Trophoblast cell (in vitro differentiated cells and primary cell): ENCODE data around the gene TPM4.
"Not testable (repeated sequence)": the region's sequence is repeated elsewhere in the genome, so short reads cannot be mapped to it uniquely, and the experiment has no call there.

Source experiments
- DNase-seq, 2 donors: peaks; one replicate each; pipeline ENCODE4 v3.0.0-alpha.2; 2016
- H2AFZ ChIP-seq: 2 replicates; pipeline ENCODE4 v1.6.1; 2013; ENCODE audit warnings: low read length, moderate library complexity, mild to moderate bottlenecking; ENCODE audit not compliant: insufficient read depth, poor library complexity
- H2AK5ac ChIP-seq: 2 replicates; pipeline ENCODE4 v1.6.1; 2013; ENCODE audit warnings: mild to moderate bottlenecking, low read length
- H2BK120ac ChIP-seq: 2 replicates; pipeline ENCODE4 v1.6.1; 2013; ENCODE audit warnings: low read length, mild to moderate bottlenecking, moderate library complexity; ENCODE audit not compliant: insufficient read depth, poor library complexity
- H2BK12ac ChIP-seq: 2 replicates; pipeline ENCODE4 v1.6.1; 2013; ENCODE audit warnings: mild to moderate bottlenecking, low read length, moderate library complexity
- H2BK5ac ChIP-seq: 2 replicates; pipeline ENCODE4 v1.6.1; 2013; ENCODE audit warnings: low read length, low read depth, moderate library complexity, mild to moderate bottlenecking; ENCODE audit not compliant: poor library complexity
- H3K14ac ChIP-seq: 2 replicates; pipeline ENCODE4 v1.6.1; 2013; ENCODE audit warnings: mild to moderate bottlenecking, low read length
- H3K18ac ChIP-seq: 2 replicates; pipeline ENCODE4 v1.6.1; 2013; ENCODE audit warnings: mild to moderate bottlenecking, low read length
- H3K23ac ChIP-seq: 2 replicates; pipeline ENCODE4 v1.6.1; 2013; ENCODE audit warnings: low read length
- H3K27ac ChIP-seq: 2 replicates; pipeline ENCODE4 v1.5.1; 2013; ENCODE audit warnings: low read depth, mild to moderate bottlenecking, inconsistent platforms, low read length, moderate library complexity
- H3K27me3 ChIP-seq: 2 replicates; pipeline ENCODE4 v1.6.1; 2013; ENCODE audit warnings: inconsistent platforms, mild to moderate bottlenecking, low read length, moderate library complexity; ENCODE audit not compliant: insufficient read depth
- H3K36me3 ChIP-seq, 2 experiments: 1 replicate in 1 of 2; 2 replicates in 1 of 2; pipeline ENCODE4 v1.6.1; 2013; ENCODE audit warnings: low read length in 2 of 2, mild to moderate bottlenecking in 2 of 2, moderate library complexity in 1 of 2; ENCODE audit not compliant: insufficient read depth in 2 of 2, control insufficient read depth in 1 of 2
- H3K4ac ChIP-seq: 2 replicates; pipeline ENCODE4 v1.6.1; 2013; ENCODE audit warnings: low read depth, mild to moderate bottlenecking, low read length, moderate library complexity
- H3K4me1 ChIP-seq, 2 experiments: 1 replicate in 1 of 2; 2 replicates in 1 of 2; pipeline ENCODE4 v1.6.1; 2013; ENCODE audit warnings: low read length in 2 of 2, mild to moderate bottlenecking in 2 of 2, moderate library complexity in 1 of 2; ENCODE audit not compliant: insufficient read depth in 2 of 2, control insufficient read depth in 1 of 2
- H3K4me2 ChIP-seq: 2 replicates; pipeline ENCODE4 v1.6.1; 2013; ENCODE audit warnings: inconsistent platforms, mild to moderate bottlenecking, low read length, moderate library complexity
- H3K4me3 ChIP-seq: 2 replicates; pipeline ENCODE4 v1.5.1; 2013; ENCODE audit warnings: mild to moderate bottlenecking, low read depth, low read length, inconsistent platforms
- H3K79me1 ChIP-seq: one replicate; pipeline ENCODE4 v1.6.1; 2013; ENCODE audit warnings: low read length
- H3K79me2 ChIP-seq: 2 replicates; pipeline ENCODE4 v1.6.1; 2013; ENCODE audit warnings: low read length, mild to moderate bottlenecking; ENCODE audit not compliant: control insufficient read depth, insufficient read depth, poor library complexity
- H3K9ac ChIP-seq: 2 replicates; pipeline ENCODE4 v1.6.1; 2013; ENCODE audit warnings: mild to moderate bottlenecking, low read length
- H3K9me3 ChIP-seq: 2 replicates; pipeline ENCODE4 v1.6.1; 2013; ENCODE audit warnings: low read depth, mild to moderate bottlenecking, control low read depth, inconsistent platforms, low read length; ENCODE audit not compliant: insufficient read depth
- H4K12ac ChIP-seq: 2 replicates; pipeline ENCODE4 v1.6.1; 2013; ENCODE audit warnings: low read depth, mild to moderate bottlenecking, low read length, moderate library complexity
- H4K8ac ChIP-seq: 2 replicates; pipeline ENCODE4 v1.6.1; 2013; ENCODE audit warnings: low read depth, mild to moderate bottlenecking, low read length, moderate library complexity
- H4K91ac ChIP-seq: one replicate; pipeline ENCODE4 v1.6.1; 2013; ENCODE audit warnings: low read depth, mild to moderate bottlenecking, low read length, moderate library complexity
- WGBS: extraction: QIAGEN DNeasy Blood & Tissue Kit; methylation state at CpG from one replicate; pipeline ENCODE4 v1.1.7; 2013; ENCODE audit warnings: missing lambda C conversion rate; ENCODE audit not compliant: insufficient read length, insufficient coverage; ENCODE audit errors: extremely low coverage; 5-methylcytosine and 5-hydroxymethylcytosine counted together

Gene TPM4

DNA sequence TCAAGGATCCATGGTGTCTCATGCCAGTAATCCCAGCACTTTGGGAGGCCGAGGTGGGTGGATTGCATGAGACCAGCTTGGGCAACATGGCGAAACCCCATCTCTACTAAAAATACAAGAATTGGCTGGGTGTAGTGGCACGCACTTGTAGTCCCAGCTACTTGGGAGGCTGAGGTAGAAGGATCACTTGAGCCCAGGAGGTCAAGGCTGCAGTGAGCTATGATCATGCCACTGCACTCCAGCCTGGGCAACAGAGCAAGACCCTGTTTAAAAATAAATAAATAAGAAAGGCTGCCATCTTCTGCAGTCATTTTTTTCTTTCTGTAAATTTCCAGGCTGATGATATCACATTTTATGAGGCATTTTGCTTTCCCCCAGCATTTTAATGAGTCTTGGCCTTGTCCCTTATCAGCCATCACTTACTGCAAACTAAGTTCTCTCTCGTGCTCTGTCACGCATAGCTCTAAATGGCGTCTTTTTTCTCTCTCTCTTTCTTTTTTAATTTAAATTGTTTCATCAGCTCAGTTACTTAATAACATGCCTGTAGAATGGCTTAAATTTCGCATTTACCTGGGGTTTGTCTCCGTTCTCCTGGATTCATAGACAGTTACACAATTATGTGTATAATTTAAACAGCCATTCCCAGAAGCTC lies 23.1 kb downstream of the TPM4 start:
- WGBS, result no CpG with 5 or more reads among the region's 8 CpGs
- H2AFZ ChIP-seq, H2BK12ac ChIP-seq: not testable (repeated sequence)

GRCh38 chr19:16100524-16100923 lies 24.2 kb downstream of the TPM4 start:
- H3K9ac ChIP-seq, result no peak overlapping the region
- DNase-seq, result no peak
- H3K9me3 ChIP-seq, result no peaks in the 10 kb centered on the region
- H3K79me1 ChIP-seq, result peaks cover 4% of the 10 kb centered on the region
- no peak overlapping the region for H2BK120ac ChIP-seq
- no peak overlapping the region for H3K4me2 ChIP-seq
- no peak overlapping the region for H4K12ac ChIP-seq
- WGBS, result no CpG with 5 or more reads among the region's 4 CpGs
- H2AK5ac ChIP-seq, result no peak overlapping the region
- no peak overlapping the region for H3K23ac ChIP-seq
- no peak overlapping the region for H3K4me3 ChIP-seq
- H2AFZ ChIP-seq, result no peak overlapping the region
- H4K8ac ChIP-seq, result no peak overlapping the region
- no peak overlapping the region for H4K91ac ChIP-seq
- H3K4ac ChIP-seq, result no peak overlapping the region
- no peak overlapping the region for H2BK5ac ChIP-seq
- no peaks in the 10 kb centered on the region for H3K27me3 ChIP-seq
- no peak overlapping the region for H3K27ac ChIP-seq
- peaks cover 12 to 21% of the 10 kb centered on the region in 2 experiments for H3K4me1 ChIP-seq
- H3K14ac ChIP-seq, result no peak overlapping the region
- no peak overlapping the region for H2BK12ac ChIP-seq
- H3K18ac ChIP-seq, result no peak overlapping the region
- no peaks in the 10 kb centered on the region for H3K79me2 ChIP-seq
- H3K36me3 ChIP-seq, result peaks cover 45 to 67% of the 10 kb centered on the region in 2 experiments

More for the DNA sequence above, 23.1 kb downstream of the TPM4 start:
- not testable (repeated sequence) for H2AK5ac ChIP-seq, H3K9me3 ChIP-seq, H3K4ac ChIP-seq, H2BK120ac ChIP-seq, H2BK5ac ChIP-seq, H3K27ac ChIP-seq, H3K23ac ChIP-seq, H3K4me3 ChIP-seq, H4K91ac ChIP-seq, H4K12ac ChIP-seq, H4K8ac ChIP-seq, H3K14ac ChIP-seq, H3K79me2 ChIP-seq, DNase-seq, H3K9ac ChIP-seq, H3K27me3 ChIP-seq, H3K4me2 ChIP-seq, H3K18ac ChIP-seq, H3K79me1 ChIP-seq
- Histone ChIP-seq H3K4me1 (peaks cover 15 to 29% of the 10 kb centered on the region in 2 experiments), H3K36me3 (peaks cover 53 to 77% of the 10 kb centered on the region in 2 experiments)

GRCh38 chr19:16104722-16105121 lies 28.4 kb downstream of the TPM4 start:
- no peak for DNase-seq
- Histone ChIP-seq H3K14ac (no peak overlapping the region), H3K36me3 (peaks cover 22 to 33% of the 10 kb centered on the region in 2 experiments), H3K4me3 (no peak overlapping the region), H3K9me3 (no peaks in the 10 kb centered on the region), H2BK12ac (no peak overlapping the region), H3K27ac (no peak overlapping the region), H3K9ac (no peak overlapping the region), H3K4me1 (no peaks in the 10 kb centered on the region), H3K23ac (no peak overlapping the region), H2AK5ac (no peak overlapping the region), H3K18ac (no peak overlapping the region), H4K91ac (no peak overlapping the region), H2BK120ac (no peak overlapping the region), H3K4ac (no peak overlapping the region), H2AFZ (no peak overlapping the region), H3K79me2 (no peaks in the 10 kb centered on the region), H3K27me3 (no peaks in the 10 kb centered on the region), H4K8ac (no peak overlapping the region), H4K12ac (no peak overlapping the region), H3K79me1 (no peaks in the 10 kb centered on the region), H3K4me2 (no peak overlapping the region), H2BK5ac (no peak overlapping the region)
- no CpG with 5 or more reads among the region's 6 CpGs for WGBS

- Histone ChIP-seq H3K4ac (no peak overlapping the region), H3K79me1 (no peaks in the 10 kb centered on the region), H4K91ac (no peak overlapping the region), H3K4me1 (no peaks in the 10 kb centered on the region), H2BK12ac (no peak overlapping the region), H3K4me2 (no peak overlapping the region), H2BK120ac (no peak overlapping the region), H2AFZ (no peak overlapping the region), H3K79me2 (no peaks in the 10 kb centered on the region), H3K23ac (no peak overlapping the region), H4K8ac (no peak overlapping the region), H3K18ac (no peak overlapping the region), H4K12ac (no peak overlapping the region), H3K9me3 (no peaks in the 10 kb centered on the region), H3K4me3 (no peak overlapping the region), H2AK5ac (no peak overlapping the region), H2BK5ac (no peak overlapping the region), H3K14ac (no peak overlapping the region), H3K36me3 (peaks cover 14 to 21% of the 10 kb centered on the region in 2 experiments), H3K9ac (no peak overlapping the region), H3K27ac (no peak overlapping the region), H3K27me3 (no peaks in the 10 kb centered on the region)
- no peak for DNase-seq
- WGBS, result no CpG with 5 or more reads among the region's 3 CpGs
Observed at GRCh38 chr19:16106121-16106520, 29.8 kb downstream of the TPM4 start.
